GM19372 (cell line): ENCODE results near the gene SDK2.
"Not testable (repeated sequence)": the region's sequence is repeated elsewhere in the genome, so short reads cannot be mapped to it uniquely, and the experiment has no call there.

ENCODE experiments used
- ATAC-seq: cut with Tn5 transposase; IDR thresholded peaks from one replicate; pipeline ENCODE4 v1.9.1; 2021; ENCODE audit warnings: mild to moderate bottlenecking, low read depth, moderate library complexity; ENCODE audit not compliant: unreplicated experiment

SDK2 gene

DNA sequence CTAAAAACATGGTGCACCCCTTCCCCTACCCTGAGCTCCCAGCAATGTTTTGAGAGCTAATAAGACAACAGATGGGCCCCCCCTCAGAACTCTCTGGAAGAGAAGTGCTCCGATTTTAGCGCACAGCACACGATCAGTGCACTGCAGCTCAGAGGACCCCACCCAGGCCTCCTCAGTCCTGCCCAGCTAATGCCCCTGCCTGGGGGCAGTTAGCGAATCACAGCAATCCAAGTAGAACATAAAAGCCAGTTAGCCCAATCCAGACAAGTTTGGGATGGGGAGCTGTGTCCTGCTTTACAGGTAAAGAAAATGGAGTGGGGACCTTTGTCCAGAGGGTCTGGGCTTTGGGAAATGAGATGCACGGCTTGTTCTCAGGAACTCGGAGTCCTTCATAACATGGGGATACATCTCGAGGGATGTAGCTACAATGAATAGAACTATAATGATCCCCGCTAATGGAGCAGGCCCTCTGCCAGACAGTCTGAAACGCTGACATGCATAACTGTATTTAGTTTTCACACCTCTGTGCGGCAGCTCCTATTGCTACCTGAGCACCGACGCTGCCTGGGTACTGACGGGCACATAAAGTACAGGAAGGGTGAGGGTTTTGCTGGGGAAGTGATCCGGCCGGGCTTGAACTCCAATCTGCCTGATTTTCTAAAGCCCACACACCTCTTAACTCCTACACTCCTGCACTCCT, 302.7 kb downstream of the SDK2 start:
- no peak for ATAC-seq

DNA sequence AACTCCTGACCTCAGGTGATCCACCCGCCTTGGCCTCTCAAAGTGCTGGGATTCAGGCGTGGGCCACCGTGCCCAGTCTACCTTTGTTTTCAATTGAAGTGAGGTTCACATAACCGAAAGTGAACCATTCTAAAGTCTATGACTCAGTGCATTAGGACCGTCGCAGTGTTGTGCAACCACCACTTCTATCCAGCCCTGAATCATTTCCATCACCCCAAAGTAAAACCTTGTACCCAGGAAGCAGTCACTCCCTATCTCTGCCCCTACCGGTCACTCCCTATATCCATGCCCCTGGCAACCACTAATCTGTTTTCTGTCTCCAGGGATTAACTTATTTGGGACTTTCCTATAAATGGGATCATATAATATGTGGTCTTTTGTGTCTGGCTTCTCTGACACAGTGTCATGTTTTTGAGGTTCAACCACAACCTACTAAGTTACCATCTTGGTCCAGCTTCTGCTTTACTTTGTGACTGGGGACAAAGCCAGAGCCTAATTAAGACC, 304.1 kb downstream of the SDK2 start:
- no peak for ATAC-seq

DNA sequence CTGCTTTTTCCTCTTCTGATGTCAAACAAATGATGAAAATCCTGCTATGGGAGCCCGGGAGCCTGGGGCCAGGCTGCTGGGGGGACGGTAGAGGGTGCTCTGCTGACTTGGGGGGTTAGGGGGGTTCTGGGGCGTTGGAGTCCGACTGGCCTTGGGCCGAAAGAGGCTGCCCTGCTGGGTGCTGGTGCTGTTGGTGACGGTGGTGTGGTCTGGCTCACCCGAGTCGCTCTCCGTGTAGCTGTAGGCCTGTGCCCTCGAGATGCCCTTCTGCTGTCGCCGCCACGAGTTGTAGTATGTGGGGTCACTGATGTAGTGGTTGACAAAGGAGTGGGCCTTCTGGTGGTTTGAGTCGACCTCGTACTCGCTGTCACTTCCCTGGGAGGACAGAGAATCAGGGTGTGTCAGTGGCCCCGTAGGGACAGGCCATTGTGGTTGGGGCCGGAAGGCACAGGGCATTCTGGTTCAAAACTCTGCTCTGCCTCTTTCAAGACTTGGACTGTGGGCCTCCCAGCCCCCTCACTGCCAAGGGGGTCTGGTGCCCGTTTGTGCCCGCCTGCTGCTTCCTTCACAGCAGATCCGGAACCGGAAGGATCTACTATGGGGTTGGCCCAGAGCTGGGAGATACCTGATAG, 305.6 kb downstream of the SDK2 start:
- no peak for ATAC-seq

DNA sequence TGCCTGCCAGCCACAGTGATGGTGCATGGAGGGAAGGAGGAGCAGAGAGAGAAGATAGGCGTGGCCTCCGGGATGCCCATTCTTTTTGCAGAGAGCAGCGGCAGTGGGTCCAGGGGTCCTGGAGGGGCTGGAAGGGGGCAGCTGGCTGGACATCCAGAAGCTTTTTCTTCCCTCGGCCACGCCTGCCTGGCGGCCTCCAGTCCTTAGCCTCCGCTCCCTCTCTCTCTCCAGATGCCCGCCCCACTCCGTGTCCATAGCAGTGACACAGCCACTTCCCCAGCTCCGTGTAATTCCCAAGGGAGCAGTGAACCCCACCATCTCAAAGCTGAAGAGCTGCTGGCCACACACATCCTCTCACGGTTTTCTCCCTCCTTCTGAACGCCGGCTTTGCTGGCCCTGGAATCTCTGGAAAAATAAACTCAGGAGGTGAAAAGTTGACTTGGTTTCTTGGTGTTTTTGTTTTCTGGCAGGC, 306.2 kb downstream of the SDK2 start:
- ATAC-seq: no peak

DNA sequence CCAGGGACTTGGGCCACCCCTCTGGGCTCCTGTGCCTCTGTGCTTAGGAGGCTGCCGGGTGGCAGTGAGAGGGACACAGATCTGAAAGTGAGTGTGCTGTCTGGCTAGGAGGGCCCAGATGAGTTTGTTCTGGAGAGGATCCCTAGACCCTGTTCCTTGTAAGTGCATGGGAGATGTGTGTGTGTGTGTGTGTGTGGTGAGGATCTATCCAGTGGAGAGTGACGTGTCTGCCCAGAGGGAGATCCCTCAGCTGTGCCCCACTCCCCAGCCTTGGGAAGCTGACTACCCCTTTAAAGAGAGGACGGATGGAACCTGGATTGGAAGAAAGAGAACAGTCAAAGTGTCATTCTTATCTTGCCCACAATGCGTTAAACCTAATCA, 306.9 kb downstream of the SDK2 start:
- ATAC-seq: no peak

DNA sequence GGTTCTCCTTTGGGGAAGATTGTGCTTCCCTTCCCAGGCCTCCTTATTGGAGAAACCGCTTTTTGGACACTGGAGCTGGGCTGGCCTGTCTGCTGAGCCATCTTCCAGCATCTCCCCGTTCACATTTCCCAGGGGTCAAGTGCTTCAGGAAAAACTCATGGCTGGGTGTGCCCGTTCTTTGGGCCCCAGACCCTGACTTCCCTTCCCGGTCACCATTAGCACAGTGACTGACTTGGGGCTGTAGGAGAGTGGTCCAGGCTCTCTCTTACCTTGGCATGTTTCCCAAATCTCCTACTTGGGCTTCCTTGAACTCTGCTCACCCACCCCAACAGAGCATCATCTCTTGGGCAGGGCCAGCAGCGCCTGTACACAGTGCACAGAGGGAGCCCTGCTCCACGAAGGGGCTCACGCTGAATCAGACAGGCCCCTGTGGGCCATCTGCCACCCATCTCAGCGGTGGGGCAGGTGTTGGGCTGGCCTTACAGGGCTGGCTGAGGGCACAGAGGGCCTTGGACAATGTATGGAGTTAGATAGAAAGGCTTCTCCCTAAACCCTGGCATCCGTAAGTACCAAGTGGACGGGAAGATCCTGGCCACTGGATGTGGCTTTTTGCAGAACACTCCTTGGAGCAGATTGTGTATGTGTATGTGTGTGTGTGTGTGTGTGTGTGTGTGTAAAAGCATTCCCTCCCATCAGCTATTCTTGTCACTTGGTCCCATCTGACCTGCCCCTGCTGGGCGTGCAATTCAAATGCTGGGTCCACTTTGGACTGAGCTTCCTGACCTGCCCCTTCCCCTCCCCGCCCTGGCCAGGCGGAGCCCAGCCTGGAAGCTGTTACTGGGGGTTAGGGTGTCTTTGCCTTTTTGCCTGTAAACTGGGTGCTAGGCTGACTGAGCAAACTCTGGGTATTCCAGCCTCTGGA, 307.6 kb downstream of the SDK2 start:
- no peak for ATAC-seq

DNA sequence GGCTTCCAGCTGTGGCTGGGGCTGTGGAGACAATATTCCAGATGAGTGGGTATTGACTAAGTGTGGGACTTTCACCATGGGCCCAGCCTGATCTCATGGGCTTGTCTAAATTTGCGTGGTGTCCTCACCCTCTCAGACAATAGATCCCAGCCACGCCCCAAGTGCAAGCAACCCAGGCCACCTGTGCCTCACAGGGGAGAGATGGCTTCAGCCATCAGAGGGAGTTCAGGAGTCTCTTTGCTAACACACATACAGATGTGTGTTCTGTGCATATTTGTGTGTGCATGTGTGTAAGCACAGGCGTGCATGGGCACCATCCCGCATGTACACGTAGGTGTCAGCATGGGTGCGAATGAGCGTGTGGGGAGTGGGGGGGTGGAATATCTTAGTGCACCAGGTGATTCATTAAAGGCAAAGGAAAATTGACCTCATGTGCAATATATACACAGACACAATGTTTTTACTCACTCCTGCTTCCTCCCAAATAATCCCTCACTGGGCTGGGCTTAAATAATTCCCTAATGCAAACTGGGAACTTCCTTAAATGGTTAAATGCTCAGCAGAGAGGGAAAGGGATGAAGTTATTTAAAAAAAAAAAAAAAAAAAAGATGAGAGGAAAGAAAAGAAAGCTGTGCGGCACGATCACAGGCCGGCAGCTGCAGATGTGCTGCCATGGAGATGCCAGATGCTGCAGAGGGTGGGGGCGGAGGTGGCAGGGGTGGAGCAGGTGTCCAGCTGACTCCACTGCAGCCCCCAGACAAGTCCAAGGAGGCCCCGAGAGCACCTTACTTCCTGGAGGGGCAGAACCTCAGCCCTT, 308.4 kb downstream of the SDK2 start:
- ATAC-seq: no peak

DNA sequence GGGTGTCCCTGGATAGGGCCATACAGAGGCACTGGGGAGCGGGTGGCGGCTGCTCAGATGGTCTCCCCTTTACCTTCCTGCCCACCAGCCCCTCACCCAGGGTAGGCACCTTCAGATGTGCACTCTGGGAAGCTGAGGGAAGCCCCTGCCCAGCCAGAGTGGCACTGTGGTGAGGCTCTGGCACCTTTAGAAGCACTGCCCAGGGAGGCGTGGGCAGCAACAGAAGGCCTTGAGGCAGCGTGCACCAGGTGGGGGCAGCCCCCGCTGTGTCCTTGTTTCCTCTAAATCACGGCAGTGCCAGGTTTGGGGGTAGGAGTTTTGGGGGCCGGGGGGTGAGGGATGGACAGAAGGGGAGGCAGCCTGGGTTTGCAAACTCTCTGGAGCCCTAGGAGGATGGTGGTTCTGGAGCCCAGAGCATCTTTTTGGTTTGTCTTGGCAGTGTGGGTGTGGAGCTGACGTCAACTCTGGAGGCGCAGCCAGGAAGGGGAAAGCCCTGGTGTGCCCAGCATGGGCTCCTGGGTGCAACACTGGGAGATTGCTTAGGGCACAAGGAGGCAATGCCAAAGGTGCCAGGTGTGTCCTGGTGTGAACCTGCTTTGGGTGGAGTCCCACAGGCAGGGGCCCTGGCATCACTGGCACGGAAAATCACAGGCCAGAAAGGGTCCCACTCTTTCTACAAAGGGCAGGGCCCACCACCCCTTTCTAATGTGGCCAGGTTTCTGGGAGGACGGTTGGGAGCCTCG, 309.3 kb downstream of the SDK2 start:
- no peak for ATAC-seq

DNA sequence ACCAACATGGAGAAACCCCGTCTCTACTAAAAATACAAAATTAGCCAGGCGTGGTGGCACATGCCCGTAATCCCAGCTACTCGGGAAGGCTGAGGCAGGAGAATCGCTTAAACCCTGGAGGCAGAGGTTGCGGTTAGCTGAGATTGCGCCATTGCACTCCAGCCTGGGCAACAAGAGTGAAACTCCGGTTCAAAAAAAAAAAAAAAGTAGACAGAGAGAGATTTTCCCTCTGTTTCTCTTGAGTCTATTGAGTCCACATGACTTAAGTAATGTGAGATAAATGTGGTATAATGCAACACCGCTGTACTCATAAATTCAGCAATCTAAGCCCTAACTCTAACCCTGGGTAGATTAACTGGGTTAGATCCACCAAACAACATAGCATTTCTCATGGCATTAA, 310.8 kb downstream of the SDK2 start:
- not testable (repeated sequence) for ATAC-seq

DNA sequence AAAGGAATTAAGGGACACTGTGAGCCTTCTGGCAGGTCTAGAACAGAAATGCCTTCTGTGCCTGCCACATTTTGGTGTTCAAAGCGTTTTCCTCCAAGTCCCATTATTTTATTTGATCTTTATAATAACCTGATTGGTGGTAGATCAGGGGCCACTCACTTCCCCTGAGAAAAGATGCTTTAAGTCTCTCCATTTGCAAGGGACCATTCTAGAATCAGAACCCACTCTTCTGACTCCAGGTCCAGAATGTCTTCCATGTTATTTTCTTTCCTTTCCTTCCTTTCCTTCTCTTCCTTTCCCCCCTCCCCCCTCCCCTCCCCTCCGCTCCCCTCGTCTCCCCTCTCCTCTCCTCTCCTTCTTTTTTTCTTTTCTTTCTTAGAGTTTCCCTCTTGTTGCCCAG, 313.2 kb downstream of the SDK2 start:
- ATAC-seq: no peak

DNA sequence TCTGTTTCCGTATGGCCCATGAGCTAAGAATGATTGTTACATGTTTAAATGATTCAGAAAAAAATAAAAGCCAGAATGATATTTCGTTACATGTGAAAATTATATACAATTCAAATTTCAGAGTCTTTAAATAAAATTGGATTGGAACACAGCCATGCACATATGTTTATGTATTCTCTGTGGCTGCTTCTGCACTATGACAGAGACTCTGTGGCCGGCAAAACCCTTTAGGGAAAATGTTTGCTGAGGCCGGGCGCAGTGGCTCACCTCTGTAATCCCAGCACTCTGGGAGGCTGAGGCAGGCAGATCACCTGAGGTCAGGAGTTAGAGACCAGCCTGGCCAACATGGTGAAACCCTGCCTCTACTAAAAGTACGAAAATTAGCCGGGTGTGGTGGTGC, 316.6 kb downstream of the SDK2 start:
- ATAC-seq: no peak

DNA sequence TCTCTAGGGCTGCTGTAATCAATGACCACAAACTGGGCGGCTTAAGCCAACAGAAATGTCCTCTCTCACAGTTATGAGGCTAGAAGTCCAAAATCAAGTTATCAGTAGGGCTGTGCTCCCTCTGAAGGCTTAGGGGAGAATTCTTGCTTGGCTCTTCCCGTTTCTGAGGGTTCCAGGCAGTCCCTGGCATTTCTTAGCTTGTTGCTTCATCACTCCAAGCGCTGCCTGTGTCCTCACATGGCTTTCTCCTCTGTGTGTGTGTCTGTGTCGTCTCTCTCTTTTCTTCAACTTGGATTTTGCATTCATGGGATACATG, 318.8 kb downstream of the SDK2 start:
- no peak for ATAC-seq

DNA sequence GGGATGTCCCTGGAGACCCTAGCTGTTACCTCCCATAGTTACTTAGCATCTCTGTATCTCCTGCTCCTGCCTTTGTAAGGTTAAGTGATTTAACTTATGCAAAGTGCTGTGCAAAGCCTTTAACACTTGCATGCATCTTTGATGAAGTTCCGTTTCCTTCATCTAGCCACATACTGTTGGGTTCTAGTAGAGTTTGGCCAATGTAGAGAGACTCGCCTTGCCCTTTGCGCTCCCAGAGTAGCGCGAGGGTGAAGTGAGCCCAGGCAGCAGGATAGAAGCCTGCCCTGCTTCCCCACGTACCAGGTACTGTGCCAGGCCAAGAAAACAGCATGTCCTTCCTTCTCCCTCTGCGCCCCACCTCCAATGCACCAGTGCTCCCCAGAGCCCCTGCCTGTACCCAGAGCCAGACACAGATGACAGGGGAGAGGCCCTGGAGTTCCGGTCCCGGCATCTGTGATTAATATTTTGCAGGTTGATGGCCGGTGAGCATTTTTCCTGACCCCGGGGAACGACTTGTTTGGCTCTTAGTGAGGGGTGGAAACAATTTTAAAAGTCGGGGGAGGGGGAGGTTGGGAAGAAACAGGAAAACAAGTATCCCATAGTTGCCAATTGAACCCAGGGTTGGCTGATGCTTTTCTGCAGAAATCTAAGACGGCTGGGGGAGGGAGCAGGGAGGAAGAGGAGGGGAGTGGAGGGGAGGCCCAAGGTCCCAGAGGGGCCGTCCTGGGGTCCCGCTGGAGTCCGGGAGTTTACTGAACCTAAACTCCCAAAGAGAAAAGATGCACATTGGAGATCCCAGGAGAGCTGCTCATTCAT, 319.3 kb downstream of the SDK2 start:
- no peak for ATAC-seq

DNA sequence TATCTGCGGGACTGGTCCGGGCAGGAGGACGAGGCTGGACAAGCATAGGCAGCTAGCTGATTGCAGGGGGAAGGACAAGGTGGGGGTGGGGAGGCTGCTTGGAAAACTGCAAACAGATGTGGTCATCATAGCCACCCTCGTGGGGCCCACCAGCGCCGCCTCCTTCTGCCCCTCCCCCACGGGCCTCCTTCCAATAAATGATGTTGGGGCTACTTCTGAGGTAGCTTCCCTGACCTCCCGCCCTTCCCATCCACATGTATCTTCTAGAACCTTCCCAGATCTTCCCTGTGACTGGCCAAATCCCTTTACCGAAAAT, 320.1 kb downstream of the SDK2 start:
- ATAC-seq: no peak

DNA sequence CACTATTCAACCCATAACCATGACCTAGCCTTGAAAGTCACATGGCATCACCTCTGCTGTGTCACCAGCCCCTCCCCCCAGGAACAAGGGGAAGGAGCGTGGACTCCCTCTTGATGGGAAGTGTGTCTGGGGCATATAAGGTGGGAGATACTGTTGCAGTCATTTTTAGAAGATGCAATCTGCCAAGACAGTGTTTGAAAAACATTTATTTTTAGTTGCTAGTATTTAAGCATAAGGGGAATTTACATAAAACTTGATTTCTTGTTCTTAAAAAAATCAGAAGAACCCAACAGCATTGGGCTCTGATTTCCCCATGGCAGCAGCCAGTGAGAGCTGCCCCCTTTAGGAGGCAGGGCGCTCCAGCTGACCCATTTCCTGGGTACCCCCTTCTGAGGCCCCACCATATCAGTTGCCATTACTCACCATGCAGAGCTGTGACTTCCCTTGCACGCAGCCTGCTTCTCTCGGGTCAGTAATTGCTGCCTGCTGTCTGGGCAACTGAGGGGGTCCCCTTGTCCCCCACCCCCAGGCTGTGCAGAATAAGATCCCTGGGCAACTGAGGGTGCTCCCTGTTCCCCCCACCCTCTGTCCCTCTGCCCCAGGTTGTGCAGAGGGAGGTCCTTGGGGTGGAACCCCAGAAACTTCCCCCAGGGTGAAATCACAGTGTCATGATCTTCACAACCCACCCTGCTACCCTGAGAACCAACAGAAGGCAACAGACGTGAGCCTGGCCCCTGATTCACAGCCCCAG, 320.7 kb downstream of the SDK2 start:
- no peak for ATAC-seq

DNA sequence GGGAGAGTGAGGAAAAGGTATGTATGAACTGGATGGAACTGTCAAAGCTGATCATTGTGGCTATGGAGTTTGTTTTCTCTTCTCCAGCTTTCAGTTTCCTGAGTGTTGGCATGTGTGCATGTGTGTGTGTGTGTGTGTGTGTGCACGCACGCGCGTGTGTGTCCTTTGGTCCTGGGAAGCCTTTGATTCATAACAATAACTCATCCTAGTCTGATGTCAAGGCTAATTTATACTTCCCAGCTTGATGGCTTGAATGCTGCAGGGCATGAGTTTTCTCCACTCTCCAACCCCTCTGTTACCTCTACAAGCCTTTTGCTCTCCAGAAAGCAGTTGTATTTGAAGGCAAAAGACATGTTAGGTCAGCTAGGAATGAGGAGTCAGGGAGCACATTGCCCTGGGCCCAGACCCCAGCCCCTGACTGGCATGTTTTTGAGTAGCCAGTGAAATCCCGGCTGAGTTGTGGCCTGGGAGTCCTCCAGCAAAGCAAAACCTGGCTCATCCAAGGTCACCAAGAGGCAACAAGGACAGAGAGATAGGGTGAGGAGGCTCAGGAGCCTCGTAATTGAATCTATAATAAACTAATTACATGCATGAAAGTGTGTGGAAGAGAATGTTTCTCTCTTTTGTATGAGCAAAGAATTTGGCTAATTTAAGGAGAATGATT, 323.5 kb downstream of the SDK2 start:
- ATAC-seq: no peak

DNA sequence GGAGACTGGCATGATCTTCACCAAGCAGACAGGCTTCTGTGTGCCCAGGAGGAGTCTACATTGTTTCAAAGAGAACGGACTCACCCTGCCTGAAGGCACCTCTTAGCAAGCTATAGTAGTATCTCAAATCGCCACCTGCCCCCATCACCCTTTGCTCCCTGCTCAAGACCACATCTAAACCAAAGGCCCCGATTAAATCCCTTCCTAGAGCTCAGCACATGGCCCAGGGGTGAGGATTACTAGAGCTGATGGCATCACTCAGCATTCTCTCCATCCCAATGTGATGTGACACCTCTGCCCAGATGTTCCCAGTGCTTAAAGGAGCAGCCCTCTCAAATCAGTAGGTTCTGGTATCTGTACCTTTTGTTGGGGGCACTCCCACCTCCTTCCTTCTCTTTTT, 324.5 kb downstream of the SDK2 start:
- ATAC-seq: no peak

DNA sequence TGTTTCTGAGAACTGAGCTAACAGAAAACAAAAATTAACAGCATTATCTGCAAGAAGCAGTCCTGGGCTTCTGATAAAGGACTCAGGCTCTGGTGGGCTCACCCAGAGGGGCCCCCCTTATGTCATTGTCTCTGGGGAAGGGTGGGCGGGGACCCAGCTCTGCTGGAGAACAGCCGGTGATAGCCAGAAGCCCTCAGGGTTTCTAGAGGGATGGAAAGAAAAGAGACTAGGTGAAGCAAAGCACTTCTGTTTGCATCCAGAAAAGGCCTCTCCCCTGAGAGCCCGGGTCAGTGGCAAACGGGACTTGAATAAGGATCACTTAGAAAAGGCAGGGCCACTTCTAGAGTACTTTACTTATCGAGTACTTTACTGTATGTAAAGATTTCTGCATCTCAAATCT, 325.4 kb downstream of the SDK2 start:
- ATAC-seq: no peak
